K562 (cell line): Measurements from ENCODE around the gene ZNF853. TPM values are rescaled to one million over a fixed set of nuclear protein-coding genes. Genes with fewer than 3 reads are reported as not detected.

ENCODE experiments used
- AFF4 ChIP-seq: sonication (generic); formaldehyde crosslinking; IDR thresholded peaks from 2 replicates; pipeline ENCODE4 v1.8.0; 2023; ENCODE audit warnings: mild to moderate bottlenecking, missing genetic modification reagents
- ASH1L ChIP-seq: fragments of 450-650 bp; IDR thresholded peaks from 2 replicates; pipeline ENCODE4 v1.6.1; 2018; ENCODE audit warnings: borderline replicate concordance, mild to moderate bottlenecking, low read depth; ENCODE audit not compliant: partially characterized antibody
- CHCHD3 ChIP-seq: fragments of 250-450 bp; sonication (Bioruptor Pico); IDR thresholded peaks from 2 replicates; pipeline ENCODE4 v2.1.2; 2022; ENCODE audit warnings: mild to moderate bottlenecking
- CHD4 ChIP-seq: fragments of 200-600 bp; sonication (generic); IDR thresholded peaks from 3 replicates; pipeline ENCODE4 v1.6.1; 2012; ENCODE audit warnings: low read depth, mild to moderate bottlenecking, mixed read lengths, low read length, inconsistent platforms; ENCODE audit not compliant: insufficient read depth, insufficient replicate concordance, poor library complexity, severe bottlenecking
- DLX4 ChIP-seq: fragments of 250-450 bp; sonication (Bioruptor Pico); IDR thresholded peaks from 2 replicates; pipeline ENCODE4 v1.6.1; 2021; ENCODE audit warnings: mild to moderate bottlenecking
- DPF2 ChIP-seq: fragments of 450-650 bp; IDR thresholded peaks from 2 replicates; pipeline ENCODE4 v1.6.1; 2016
- MYC ChIP-seq, 2 experiments: fragments of 250-450 bp in 1 of 2; sonication (Bioruptor Pico) in 1 of 2; IDR thresholded peaks; 2 replicates each; pipeline versions ENCODE4 v1.5.1 to v1.6.1; 2012 to 2021; ENCODE audit warnings: low read depth in 2 of 2, borderline replicate concordance in 1 of 2, improper control_type of control experiment in 1 of 2, low read length in 1 of 2, mild to moderate bottlenecking in 1 of 2, moderate library complexity in 1 of 2
- POLR2A ChIP-seq: fragments of 450-650 bp; conservative IDR thresholded peaks from 2 replicates; pipeline ENCODE4 v1.6.1; 2016
- POLR2B ChIP-seq: fragments of 450-650 bp; IDR thresholded peaks from 2 replicates; pipeline ENCODE4 v1.6.1; 2018; ENCODE audit warnings: low read depth; ENCODE audit not compliant: partially characterized antibody
- PRPF4 ChIP-seq: fragments of 200-400 bp; formaldehyde crosslinking; IDR thresholded peaks from one replicate; pipeline ENCODE4 v1.6.1; 2017; ENCODE audit warnings: low read length, low read depth, mild to moderate bottlenecking; ENCODE audit not compliant: insufficient read depth, poor library complexity, severe bottlenecking
- SAFB ChIP-seq: fragments of 200-400 bp; formaldehyde crosslinking; IDR thresholded peaks from 2 replicates; pipeline ENCODE4 v1.6.1; 2017; ENCODE audit warnings: low read depth, low read length, borderline replicate concordance
- SIN3A ChIP-seq, 2 experiments: fragments of 150-350 bp in 1 of 2; IDR thresholded peaks; 2 replicates each; pipeline ENCODE4 v1.6.1; 2011 to 2016; ENCODE audit warnings: borderline replicate concordance in 2 of 2, low read depth in 2 of 2, low read length in 2 of 2, mild to moderate bottlenecking in 2 of 2, moderate library complexity in 2 of 2; ENCODE audit not compliant: control insufficient read depth in 1 of 2
- SMAD3 ChIP-seq: fragments of 450-650 bp; formaldehyde crosslinking; conservative IDR thresholded peaks from 2 replicates; pipeline ENCODE4 v1.4.0; 2020; ENCODE audit warnings: mild to moderate bottlenecking
- SMARCA4 ChIP-seq: fragments of 450-650 bp; IDR thresholded peaks from 2 replicates; pipeline ENCODE4 v1.6.1; 2016
- SRSF3 ChIP-seq: fragments of 200-400 bp; formaldehyde crosslinking; IDR thresholded peaks from 2 replicates; pipeline ENCODE4 v1.6.1; 2016; ENCODE audit warnings: mild to moderate bottlenecking, low read length, moderate library complexity; ENCODE audit not compliant: insufficient read depth
- SUPT5H ChIP-seq: fragments of 450-650 bp; IDR thresholded peaks from 2 replicates; pipeline ENCODE4 v1.6.1; 2016
- ZFX ChIP-seq: sonication (generic); formaldehyde crosslinking; IDR thresholded peaks from 2 replicates; pipeline ENCODE4 v1.8.0; 2022; ENCODE audit warnings: mild to moderate bottlenecking, missing genetic modification reagents, moderate library complexity
- ZHX1 ChIP-seq: fragments of 150-350 bp; conservative IDR thresholded peaks from 2 replicates; pipeline ENCODE4 v1.6.1; 2014; ENCODE audit warnings: low read length
- ZNF263 ChIP-seq: sonication (generic); formaldehyde crosslinking; IDR thresholded peaks from 2 replicates; pipeline ENCODE4 v1.8.0; 2022; ENCODE audit warnings: mild to moderate bottlenecking, missing genetic modification reagents, borderline replicate concordance
- ZNF696 ChIP-seq: fragments of 250-450 bp; sonication (Bioruptor Pico); conservative IDR thresholded peaks from 2 replicates; pipeline ENCODE4 v1.4.0; 2020; ENCODE audit warnings: mild to moderate bottlenecking, moderate library complexity
- polyA plus RNA-seq, 8 experiments: library from polyadenylated mRNA; depleted of rRNA in 4 of 8; stranded (reverse) in 5 of 8; unstranded in 3 of 8; fragments of >200 nt; fragmentation: Nextera tagmentation in 2 of 8; fragmentation: Illumina TruSeq in 1 of 8; extraction: Ambion mirVana in 2 of 8; extraction: Trizol in 1 of 8; gene quantifications; 2 replicates each; pipeline versions ENCODE4 v1.2.1 to v1.2.3, GENCODE V29; 2011 to 2014; ENCODE audit warnings: inconsistent platforms in 1 of 8, missing spikeins in 1 of 8
- total RNA-seq, 7 experiments: library from RNA; depleted of rRNA in 6 of 7; stranded (reverse); fragments of >200 nt in 6 of 7; fragmentation: Illumina TruSeq in 2 of 7; extraction: Trizol in 2 of 7; gene quantifications; 2 replicates each; pipeline versions ENCODE4 v1.2.1 to v1.2.3, GENCODE V29; 2011 to 2021; ENCODE audit warnings: low replicate concordance in 1 of 7

ZNF853 gene
- total and polyA plus RNA-seq, 9 of the 15 experiments (the other 6 are each of a cell fraction or from before 2014, with no cell fraction given), result 0.03 TPM; not detected in 8

GRCh38 chr7:6577369-6578113, 37.9 kb upstream of the ZNF853 start, which contains the start of gene ZDHHC4 (continued):
- TF ChIP-seq ZHX1 (no peak), MYC (IDR thresholded peaks at IDR 0.05; ENCODE audit: low read depth, low read length) (peak; percentile 75), MYC (CRISPR knock-in tag; IDR thresholded peaks at IDR 0.05; ENCODE audit: borderline replicate concordance, low read depth) (peak; percentile 71; the same call in 1 of the 2 replicates), ZFX (CRISPR knock-in tag) (peak; percentile 97), ZNF263 (CRISPR knock-in tag) (peak; percentile 52; the same call in 1 of the 2 replicates), DPF2 (peak; percentile 35; the same call in 1 of the 2 replicates), ZNF696 (CRISPR knock-in tag) (no peak), ASH1L (no peak), AFF4 (CRISPR knock-in tag) (0 out of 2 replicates have a peak, but pooled peaks have one; percentile 30), DLX4 (no peak), SMARCA4 (no peak), SMAD3 (CRISPR knock-in tag) (no peak), CHCHD3 (CRISPR knock-in tag) (0 out of 2 replicates have a peak, but pooled peaks have one; percentile 56), SUPT5H (peak; percentile 98), POLR2A (peak; percentile 98), POLR2B (peak; percentile 95), CHD4 (no peak), PRPF4 (no peak), SIN3A (IDR thresholded peaks at IDR 0.05; ENCODE audit: borderline replicate concordance in 2 of 2, control insufficient read depth in 1 of 2, low read depth in 2 of 2, low read length in 2 of 2) (peak; percentile 45 to 50; a peak in 1 of 4 replicates), SAFB (0 out of 2 replicates have a peak, but pooled peaks have one; percentile 25), SRSF3 (no peak)
